HEK293T (cell line): ENCODE results near the gene CCDC33.

Experiments used
- ARNT ChIP-seq: fragments of 450-650 bp; IDR thresholded peaks from 2 replicates; pipeline ENCODE4 v1.6.1; 2017; ENCODE audit warnings: mild to moderate bottlenecking
- BHLHE40 ChIP-seq: fragments of 450-650 bp; IDR thresholded peaks from 2 replicates; pipeline ENCODE4 v1.6.1; 2016; ENCODE audit warnings: mild to moderate bottlenecking, moderate library complexity, borderline replicate concordance
- CTBP1 ChIP-seq: fragments of 450-650 bp; IDR thresholded peaks from 2 replicates; pipeline ENCODE4 v1.6.1; 2016; ENCODE audit warnings: borderline replicate concordance
- ELF4 ChIP-seq: fragments of 450-650 bp; IDR thresholded peaks from 2 replicates; pipeline ENCODE4 v1.6.1; 2017; ENCODE audit warnings: antibody characterized with exemption
- FOXA1 ChIP-seq: fragments of 450-650 bp; IDR thresholded peaks from 2 replicates; pipeline ENCODE4 v1.6.1; 2016; ENCODE audit warnings: mild to moderate bottlenecking
- FOXM1 ChIP-seq: fragments of 450-650 bp; IDR thresholded peaks from 2 replicates; pipeline ENCODE4 v1.6.1; 2017; ENCODE audit warnings: mild to moderate bottlenecking, borderline replicate concordance
- HDGF ChIP-seq: fragments of 450-650 bp; IDR thresholded peaks from 2 replicates; pipeline ENCODE4 v1.6.1; 2017; ENCODE audit warnings: antibody characterized with exemption, borderline replicate concordance
- L3MBTL2 ChIP-seq: fragments of 450-650 bp; conservative IDR thresholded peaks from 2 replicates; pipeline ENCODE4 v1.6.1; 2016; ENCODE audit warnings: mild to moderate bottlenecking
- LEF1 ChIP-seq: fragments of 450-650 bp; IDR thresholded peaks from 2 replicates; pipeline ENCODE4 v1.6.1; 2017; ENCODE audit warnings: mild to moderate bottlenecking, borderline replicate concordance
- NFRKB ChIP-seq: fragments of 450-650 bp; IDR thresholded peaks from 2 replicates; pipeline ENCODE4 v1.6.1; 2016; ENCODE audit warnings: mild to moderate bottlenecking, moderate library complexity
- PKNOX1 ChIP-seq: fragments of 450-650 bp; IDR thresholded peaks from 2 replicates; pipeline ENCODE4 v1.6.1; 2016
- SP1 ChIP-seq: fragments of 450-650 bp; IDR thresholded peaks from 2 replicates; pipeline ENCODE4 v1.6.1; 2017
- SUZ12 ChIP-seq: fragments of 450-650 bp; IDR thresholded peaks from 2 replicates; pipeline ENCODE4 v1.6.1; 2016; ENCODE audit warnings: mild to moderate bottlenecking
- TARDBP ChIP-seq: fragments of 450-650 bp; IDR thresholded peaks from 2 replicates; pipeline ENCODE4 v1.6.1; 2016

GRCh38 chr15:74362482-74362881, 126.4 kb downstream of the CCDC33 start:
- TF ChIP-seq FOXM1: no peak
- no peak for TF ChIP-seq PKNOX1
- TF ChIP-seq SP1: no peak
- TF ChIP-seq ARNT: no peak
- TF ChIP-seq SUZ12: no peak
- no peak for TF ChIP-seq LEF1
- TF ChIP-seq FOXA1: no peak
- TF ChIP-seq TARDBP: no peak
- TF ChIP-seq ELF4: no peak
- TF ChIP-seq NFRKB: no peak
- no peak for TF ChIP-seq BHLHE40
- TF ChIP-seq L3MBTL2: no peak
- TF ChIP-seq CTBP1: no peak
- TF ChIP-seq HDGF: no peak
